DOHH2 (cell line): Measurements from ENCODE around the gene CALN1.

ENCODE experiments used
- H3F3A ChIP-seq: fragments of 200-600 bp; sonication (generic), shearing (Covaris generic); 2 replicates; pipeline ENCODE4 v1.6.0; 2016; ENCODE audit warnings: antibody characterized with exemption, mild to moderate bottlenecking; ENCODE audit not compliant: control insufficient read depth, insufficient read depth
- H3K27ac ChIP-seq: fragments of 200-600 bp; sonication (generic); 2 replicates; pipeline ENCODE4 v1.5.1; 2014; ENCODE audit warnings: low read depth, mild to moderate bottlenecking, low read length, moderate library complexity
- H3K27me3 ChIP-seq: fragments of 200-600 bp; sonication (generic); 2 replicates; pipeline ENCODE4 v1.6.1; 2014; ENCODE audit warnings: mild to moderate bottlenecking, low read length, mixed read lengths; ENCODE audit not compliant: control insufficient read depth
- H3K36me3 ChIP-seq: fragments of 200-600 bp; sonication (generic); 2 replicates; pipeline ENCODE4 v1.6.1; 2014; ENCODE audit warnings: mild to moderate bottlenecking, low read length, moderate library complexity, mixed read lengths; ENCODE audit not compliant: control insufficient read depth
- H3K4me1 ChIP-seq: fragments of 200-600 bp; sonication (generic); 2 replicates; pipeline ENCODE4 v1.6.1; 2014; ENCODE audit warnings: mild to moderate bottlenecking, low read length, mixed read lengths; ENCODE audit not compliant: control insufficient read depth
- H3K4me2 ChIP-seq: fragments of 200-600 bp; sonication (generic); 2 replicates; pipeline ENCODE4 v1.6.0; 2014; ENCODE audit warnings: mild to moderate bottlenecking, low read length, moderate library complexity
- H3K4me3 ChIP-seq: fragments of 200-600 bp; sonication (generic); 2 replicates; pipeline ENCODE4 v1.5.1; 2014; ENCODE audit warnings: mild to moderate bottlenecking, low read length, mixed read lengths
- H3K79me2 ChIP-seq: fragments of 200-600 bp; sonication (generic); 2 replicates; pipeline ENCODE4 v1.6.1; 2014; ENCODE audit warnings: mild to moderate bottlenecking, low read length, mixed read lengths; ENCODE audit not compliant: control insufficient read depth
- H3K9me2 ChIP-seq: fragments of 200-600 bp; sonication (generic); replicated peaks from 2 replicates; pipeline ENCODE4 v1.6.1; 2014; ENCODE audit warnings: mild to moderate bottlenecking, low read length, mixed read lengths; ENCODE audit not compliant: control insufficient read depth
- H3K9me3 ChIP-seq: fragments of 200-600 bp; sonication (generic); 2 replicates; pipeline ENCODE4 v1.6.1; 2014; ENCODE audit warnings: antibody characterized with exemption, low read length, mixed read lengths; ENCODE audit not compliant: control insufficient read depth, insufficient read depth
- H4K20me1 ChIP-seq: fragments of 200-600 bp; sonication (generic); 2 replicates; pipeline ENCODE4 v1.6.0; 2014; ENCODE audit warnings: low read depth, mild to moderate bottlenecking, antibody characterized with exemption, low read length, moderate library complexity; ENCODE audit not compliant: control insufficient read depth, insufficient read depth
- CTCF ChIP-seq: fragments of 200-600 bp; sonication (generic); IDR thresholded peaks from one replicate; pipeline ENCODE4 v1.5.1; 2014; ENCODE audit warnings: antibody characterized with exemption, mild to moderate bottlenecking, low read depth, low read length; ENCODE audit not compliant: poor library complexity, severe bottlenecking
- EZH2phosphoT487 ChIP-seq: fragments of 200-600 bp; sonication (generic); IDR thresholded peaks from 2 replicates; pipeline ENCODE4 v1.6.1; 2017; ENCODE audit warnings: borderline replicate concordance, mild to moderate bottlenecking, antibody characterized with exemption, low read length, moderate library complexity, mixed read lengths

Gene CALN1

GRCh38 chr7:72444026-72444776 is 32.1 kb upstream of the CALN1 start:
- Histone ChIP-seq H3K9me2 (no peaks in the 10 kb centered on the region), H4K20me1 (no peaks in the 10 kb centered on the region), H3K79me2 (no peaks in the 10 kb centered on the region), H3F3A (no peaks in the 10 kb centered on the region), H3K4me3 (no peak overlapping the region), H3K9me3 (no peaks in the 10 kb centered on the region), H3K4me1 (no peaks in the 10 kb centered on the region), H3K27me3 (no peaks in the 10 kb centered on the region), H3K36me3 (no peaks in the 10 kb centered on the region), H3K4me2 (no peak overlapping the region), H3K27ac (no peak overlapping the region)
- TF ChIP-seq CTCF (no peak), EZH2phosphoT487 (no peak)

- no peaks in the 10 kb centered on the region for H3F3A ChIP-seq
- TF ChIP-seq CTCF, result no peak
- TF ChIP-seq EZH2phosphoT487, result no peak
- no peak overlapping the region for H3K27ac ChIP-seq
- no peaks in the 10 kb centered on the region for H3K9me2 ChIP-seq
- H3K9me3 ChIP-seq, result no peaks in the 10 kb centered on the region
- no peaks in the 10 kb centered on the region for H3K79me2 ChIP-seq
- H3K27me3 ChIP-seq, result no peaks in the 10 kb centered on the region
- H4K20me1 ChIP-seq, result no peaks in the 10 kb centered on the region
- no peak overlapping the region for H3K4me3 ChIP-seq
- H3K36me3 ChIP-seq, result no peaks in the 10 kb centered on the region
- H3K4me2 ChIP-seq, result no peak overlapping the region
- H3K4me1 ChIP-seq, result no peaks in the 10 kb centered on the region
Measured at GRCh38 chr7:72441791-72442190, 29.7 kb upstream of the CALN1 start.

- Histone ChIP-seq H3K27ac (no peak overlapping the region), H3K79me2 (no peaks in the 10 kb centered on the region), H3K4me2 (no peak overlapping the region), H4K20me1 (no peaks in the 10 kb centered on the region), H3K4me1 (no peaks in the 10 kb centered on the region), H3F3A (no peaks in the 10 kb centered on the region), H3K4me3 (no peak overlapping the region), H3K27me3 (no peaks in the 10 kb centered on the region), H3K36me3 (no peaks in the 10 kb centered on the region), H3K9me3 (no peaks in the 10 kb centered on the region), H3K9me2 (no peaks in the 10 kb centered on the region)
- TF ChIP-seq EZH2phosphoT487 (no peak), CTCF (no peak)
Measured at GRCh38 chr7:72438491-72438890, 26.4 kb upstream of the CALN1 start.
